AG09309 (cell line): ENCODE results near the gene SGSH.

ENCODE experiments used
- DNase-seq: peaks from one replicate; pipeline ENCODE4 v3.0.0-alpha.2; 2010; ENCODE audit warnings: low read depth
- H3K4me3 ChIP-seq: 2 replicates; pipeline ENCODE4 v1.5.1; 2011; ENCODE audit warnings: mild to moderate bottlenecking, low read depth, low read length, moderate library complexity; ENCODE audit not compliant: control insufficient read depth
- TF ChIP-seq, protein P1 (sequence below): IDR thresholded peaks from 2 replicates; pipeline ENCODE4 v1.5.1; 2011; ENCODE audit warnings: mild to moderate bottlenecking, low read depth, low read length, inconsistent platforms; ENCODE audit not compliant: insufficient read depth, control insufficient read depth; ENCODE audit errors: missing control alignments

Gene SGSH

DNA sequence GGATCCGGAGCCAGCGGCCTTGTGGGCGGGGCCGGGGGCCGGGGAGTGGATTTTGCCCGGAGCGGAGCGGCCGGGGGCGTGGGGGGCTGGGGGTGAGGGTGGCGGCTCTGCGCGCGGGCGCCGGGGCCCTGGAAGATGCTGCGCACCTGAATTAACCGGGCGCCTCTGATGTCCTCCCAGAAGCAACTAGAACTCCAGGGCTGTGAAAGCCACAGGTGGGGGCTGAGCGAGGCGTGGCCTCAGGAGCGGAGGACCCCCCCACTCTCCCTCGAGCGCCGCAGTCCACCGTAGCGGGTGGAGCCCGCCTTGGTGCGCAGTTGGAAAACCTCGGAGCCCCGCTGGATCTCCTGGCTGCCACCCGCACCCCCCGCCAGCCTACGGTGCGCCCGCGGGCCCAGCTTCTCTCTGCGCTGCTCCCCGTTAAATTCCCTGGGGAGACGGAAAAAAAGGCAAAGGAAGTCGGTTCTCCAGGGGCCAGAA, 643 bp upstream of the SGSH start:
- TF ChIP-seq, protein P1, sequence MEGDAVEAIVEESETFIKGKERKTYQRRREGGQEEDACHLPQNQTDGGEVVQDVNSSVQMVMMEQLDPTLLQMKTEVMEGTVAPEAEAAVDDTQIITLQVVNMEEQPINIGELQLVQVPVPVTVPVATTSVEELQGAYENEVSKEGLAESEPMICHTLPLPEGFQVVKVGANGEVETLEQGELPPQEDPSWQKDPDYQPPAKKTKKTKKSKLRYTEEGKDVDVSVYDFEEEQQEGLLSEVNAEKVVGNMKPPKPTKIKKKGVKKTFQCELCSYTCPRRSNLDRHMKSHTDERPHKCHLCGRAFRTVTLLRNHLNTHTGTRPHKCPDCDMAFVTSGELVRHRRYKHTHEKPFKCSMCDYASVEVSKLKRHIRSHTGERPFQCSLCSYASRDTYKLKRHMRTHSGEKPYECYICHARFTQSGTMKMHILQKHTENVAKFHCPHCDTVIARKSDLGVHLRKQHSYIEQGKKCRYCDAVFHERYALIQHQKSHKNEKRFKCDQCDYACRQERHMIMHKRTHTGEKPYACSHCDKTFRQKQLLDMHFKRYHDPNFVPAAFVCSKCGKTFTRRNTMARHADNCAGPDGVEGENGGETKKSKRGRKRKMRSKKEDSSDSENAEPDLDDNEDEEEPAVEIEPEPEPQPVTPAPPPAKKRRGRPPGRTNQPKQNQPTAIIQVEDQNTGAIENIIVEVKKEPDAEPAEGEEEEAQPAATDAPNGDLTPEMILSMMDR: no peak
- no peak for DNase-seq
- H3K4me3 ChIP-seq: peak overlapping the region; percentile 94

- TF ChIP-seq, protein P1: no peak
- H3K4me3 ChIP-seq: peak overlapping the region; percentile 94
These were observed 425 bp downstream of the SGSH start for GRCh38 chr17:80219763-80220053.

DNA sequence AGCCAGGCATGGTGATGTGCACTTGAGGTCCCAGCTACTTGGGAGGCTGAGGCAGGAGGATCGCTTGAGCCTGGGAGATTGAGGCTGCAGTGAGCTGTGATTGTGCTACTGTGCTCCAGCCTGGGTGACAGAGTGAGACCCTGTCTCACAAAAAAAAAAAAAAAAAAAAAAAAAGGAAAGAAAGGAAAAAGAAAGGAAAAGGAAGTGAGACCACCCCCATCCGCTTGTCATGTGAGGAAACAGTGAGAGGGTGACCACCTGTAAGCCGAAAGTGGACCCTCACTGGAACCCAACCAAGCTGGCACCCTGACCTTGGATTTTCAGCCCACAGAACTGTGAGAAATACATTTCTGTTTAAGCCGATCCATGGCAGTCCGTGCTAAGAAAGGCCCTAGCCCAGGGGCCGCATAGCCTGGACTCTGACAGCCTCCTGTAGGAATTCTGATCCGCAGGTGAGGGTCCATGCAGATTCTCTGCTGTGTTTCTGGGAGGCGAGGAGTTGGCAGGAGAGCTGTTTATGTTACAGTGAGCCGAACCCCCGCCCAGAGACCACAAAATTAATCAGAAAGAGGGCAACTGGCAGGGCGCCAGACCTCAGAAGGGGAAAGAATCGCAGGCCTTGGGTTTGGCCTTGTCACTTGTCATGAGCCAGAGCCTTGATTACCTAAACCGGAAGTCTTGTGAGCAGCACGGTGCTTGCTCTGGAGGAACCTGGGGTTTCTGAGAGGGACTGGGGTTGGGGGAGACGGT, 945 bp downstream of the SGSH start:
- TF ChIP-seq, protein P1: no peak
- peak overlapping the region; percentile 94 for H3K4me3 ChIP-seq
- peak; percentile 31 for DNase-seq

More at GRCh38 chr17:80219763-80220053, 425 bp downstream of the SGSH start:
- DNase-seq: no peak

- TF ChIP-seq, protein P1: no peak
- H3K4me3 ChIP-seq: no peak overlapping the region
- DNase-seq: no peak
These were observed 1.7 kb downstream of the SGSH start for GRCh38 chr17:80218391-80218790.

DNA sequence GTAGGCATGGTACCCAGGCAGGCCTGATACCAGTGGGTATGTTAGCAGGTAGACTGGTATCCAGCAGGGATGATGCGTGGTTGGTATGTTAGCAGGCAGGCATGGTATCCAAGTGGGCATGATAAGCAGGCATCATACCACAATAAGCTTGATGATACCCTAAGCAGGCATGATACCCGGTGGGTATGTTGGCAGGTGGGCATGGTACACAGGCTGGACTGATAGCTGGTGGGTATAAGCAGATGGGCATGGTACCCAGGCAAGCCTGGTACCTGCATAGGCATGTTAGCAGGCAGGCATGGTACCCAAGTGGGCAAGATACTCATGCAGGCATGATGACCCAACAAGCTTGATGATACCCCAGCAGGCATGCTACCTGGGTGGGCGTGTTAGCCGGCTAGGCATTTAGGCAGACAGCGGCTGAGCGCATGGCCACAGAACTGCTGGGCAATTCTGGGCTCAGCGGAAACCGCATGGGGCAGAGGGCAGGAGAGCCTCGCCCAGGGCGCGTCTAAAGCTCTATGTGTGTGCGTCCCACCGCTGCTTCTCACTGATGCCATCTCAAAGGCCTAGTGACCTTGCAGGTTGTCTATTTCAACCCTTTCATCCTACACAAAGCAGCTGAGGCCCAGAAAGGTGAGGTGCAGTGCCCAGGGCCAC, 2.3 kb downstream of the SGSH start:
- no peak overlapping the region for H3K4me3 ChIP-seq
- DNase-seq: no peak
- TF ChIP-seq, protein P1: no peak

DNA sequence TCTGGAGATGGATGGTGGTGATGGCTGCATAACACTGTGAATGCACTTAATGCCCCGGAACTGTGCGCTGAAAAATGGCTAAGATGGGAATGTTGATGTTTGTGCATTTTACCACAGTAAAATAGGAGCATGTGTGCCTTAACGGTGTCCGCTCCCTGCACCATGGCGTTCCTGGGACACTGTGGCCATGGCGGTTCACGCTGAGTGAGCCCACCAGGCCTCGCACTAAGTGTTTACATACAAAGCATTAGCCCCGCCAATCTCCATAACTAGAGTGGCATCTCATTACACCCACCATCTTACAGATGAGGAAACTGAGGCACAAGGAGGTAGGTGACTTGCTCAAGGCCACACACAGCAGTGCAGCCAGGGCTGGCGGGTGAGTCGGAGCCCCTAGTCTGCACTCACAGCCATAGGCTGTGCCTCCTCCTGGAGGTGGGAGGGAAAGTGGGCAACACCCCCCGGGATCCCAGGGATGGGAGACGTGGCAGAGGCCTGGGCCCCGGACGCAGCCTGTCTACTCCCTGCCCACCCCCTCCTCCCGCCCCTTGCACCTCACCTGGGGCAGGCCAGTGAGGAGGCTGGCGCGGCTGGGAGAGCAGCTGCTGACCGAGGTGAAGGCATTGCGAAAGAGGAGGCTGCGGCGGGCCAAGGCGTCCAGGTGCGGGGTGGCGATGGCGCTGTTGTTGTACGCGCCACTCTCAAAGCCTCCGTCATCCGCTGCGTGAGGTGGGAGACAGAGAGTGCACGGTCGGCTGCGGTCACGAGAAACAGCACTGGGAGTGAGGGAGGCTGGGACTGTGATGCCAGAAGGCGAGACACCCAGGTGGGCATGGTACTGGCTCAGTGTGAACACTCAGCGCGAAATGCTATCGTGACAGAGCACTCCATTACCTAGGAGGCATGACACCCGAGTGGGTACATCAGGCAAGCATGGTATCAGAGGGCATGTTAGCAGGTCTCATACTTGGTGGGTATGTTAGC, 3.4 kb downstream of the SGSH start:
- no peak overlapping the region for H3K4me3 ChIP-seq
- TF ChIP-seq, protein P1: no peak
- no peak for DNase-seq
